GM18508 (cell line): Measurements from ENCODE around the gene SLC34A1.

ENCODE experiments used
- ATAC-seq: cut with Tn5 transposase; IDR thresholded peaks from one replicate; pipeline ENCODE4 v1.9.1; 2021; ENCODE audit warnings: moderate number of reproducible peaks; ENCODE audit not compliant: insufficient read depth, unreplicated experiment

SLC34A1 gene

GRCh38 chr5:177442066-177442826 is 58.0 kb downstream of the SLC34A1 start:
- no peak for ATAC-seq

- no peak for ATAC-seq
Measured at GRCh38 chr5:177443144-177443983, 59.1 kb downstream of the SLC34A1 start.

- ATAC-seq, result no peak
Measured at GRCh38 chr5:177444106-177445051, 60.1 kb downstream of the SLC34A1 start.

GRCh38 chr5:177445052-177445916 is 61.0 kb downstream of the SLC34A1 start:
- no peak for ATAC-seq

GRCh38 chr5:177445917-177446199 is 61.6 kb downstream of the SLC34A1 start:
- ATAC-seq, result no peak

- no peak for ATAC-seq
Measured at GRCh38 chr5:177446200-177447065, 62.2 kb downstream of the SLC34A1 start, which contains the start of gene PRR7. TSS of gene PRR7 (plus strand) at chr5:177446814. CDS start at chr5:177455068, 8,254 bp downstream.

- no peak for ATAC-seq
Measured at GRCh38 chr5:177447066-177447610, 62.9 kb downstream of the SLC34A1 start.

- no peak for ATAC-seq
Measured at GRCh38 chr5:177447611-177448243, 63.5 kb downstream of the SLC34A1 start.
